GM23338 (cell line): ENCODE results near the gene TMEM178A. TPM values are rescaled to one million over a fixed set of nuclear protein-coding genes. Genes with fewer than 3 reads are reported as not detected.

Source experiments
- ATAC-seq: fragments of 200-7000 bp; cut with Tn5 transposase; 3 replicates; pipeline ENCODE4 v1.9.1; 2020
- DNase-seq: peaks from one replicate; pipeline ENCODE4 v3.0.0-alpha.2; 2015; ENCODE audit warnings: low spot score
- H2AFZ ChIP-seq: fragments of 200-600 bp; sonication (generic); 2 replicates; pipeline ENCODE4 v1.8.0; 2016; ENCODE audit warnings: antibody characterized with exemption, mild to moderate bottlenecking, moderate library complexity
- H3F3A ChIP-seq: fragments of 200-600 bp; sonication (generic); replicated peaks from 2 replicates; pipeline ENCODE4 v1.8.0; 2017; ENCODE audit warnings: antibody characterized with exemption, mixed run types, low read depth
- H3K27ac ChIP-seq: fragments of 200-600 bp; sonication (generic); 2 replicates; pipeline ENCODE4 v1.6.1; 2016; ENCODE audit warnings: low read depth
- H3K27me3 ChIP-seq: fragments of 200-600 bp; sonication (generic); 2 replicates; pipeline ENCODE4 v1.8.0; 2016; ENCODE audit warnings: mild to moderate bottlenecking, mixed run types, moderate library complexity; ENCODE audit not compliant: insufficient read depth
- H3K36me3 ChIP-seq: fragments of 200-600 bp; sonication (generic); 2 replicates; pipeline ENCODE4 v1.8.0; 2016; ENCODE audit warnings: mild to moderate bottlenecking; ENCODE audit not compliant: insufficient read depth
- H3K4me1 ChIP-seq: fragments of 200-600 bp; sonication (generic); 2 replicates; pipeline ENCODE4 v1.8.0; 2016; ENCODE audit warnings: mild to moderate bottlenecking, moderate library complexity; ENCODE audit not compliant: insufficient read depth
- H3K4me2 ChIP-seq: fragments of 200-600 bp; sonication (generic); 2 replicates; pipeline ENCODE4 v1.7.1; 2017; ENCODE audit warnings: mixed run types
- H3K4me3 ChIP-seq: fragments of 200-600 bp; sonication (generic); 2 replicates; pipeline ENCODE4 v1.6.1; 2016; ENCODE audit warnings: mixed run types
- H3K79me2 ChIP-seq: fragments of 200-600 bp; sonication (generic); replicated peaks from 2 replicates; pipeline ENCODE4 v1.8.0; 2017; ENCODE audit warnings: mild to moderate bottlenecking; ENCODE audit not compliant: insufficient read depth
- H3K9me2 ChIP-seq: fragments of 200-600 bp; sonication (generic); 2 replicates; pipeline ENCODE4 v1.8.0; 2017; ENCODE audit not compliant: insufficient read depth
- H4K20me1 ChIP-seq: fragments of 200-600 bp; sonication (generic); replicated peaks from 2 replicates; pipeline ENCODE4 v1.8.0; 2017; ENCODE audit warnings: mild to moderate bottlenecking; ENCODE audit not compliant: insufficient read depth
- H3K27ac Mint-ChIP-seq: 2 replicates; pipeline ENCODE4 v1.8.0; 2020; ENCODE audit warnings: inconsistent platforms, mild to moderate bottlenecking, moderate library complexity, mixed read lengths
- H3K27me3 Mint-ChIP-seq: 3 replicates; pipeline ENCODE4 v1.8.0; 2022; ENCODE audit warnings: low read depth, mild to moderate bottlenecking, moderate library complexity, mixed read lengths, inconsistent platforms; ENCODE audit not compliant: insufficient read depth, poor library complexity
- H3K36me3 Mint-ChIP-seq: 3 replicates; pipeline ENCODE4 v1.8.0; 2021; ENCODE audit warnings: low read depth, mild to moderate bottlenecking, inconsistent platforms, moderate library complexity, mixed read lengths
- H3K4me1 Mint-ChIP-seq: 3 replicates; pipeline ENCODE4 v1.8.0; 2020; ENCODE audit warnings: mild to moderate bottlenecking, inconsistent platforms, mixed read lengths
- H3K4me3 Mint-ChIP-seq: 3 replicates; pipeline ENCODE4 v1.8.0; 2021; ENCODE audit warnings: moderate library complexity, mild to moderate bottlenecking, inconsistent platforms, mixed read lengths
- H3K9me3 Mint-ChIP-seq: 3 replicates; pipeline ENCODE4 v1.8.0; 2020; ENCODE audit warnings: moderate library complexity, mild to moderate bottlenecking, inconsistent platforms, mixed read lengths
- CREB1 ChIP-seq: fragments of 250-450 bp; sonication (Bioruptor Pico); IDR thresholded peaks from 2 replicates; pipeline ENCODE4 v1.5.0; 2020; ENCODE audit warnings: low read depth, mild to moderate bottlenecking, moderate library complexity
- EZH2phosphoT487 ChIP-seq: fragments of 200-600 bp; sonication (generic); IDR thresholded peaks from one replicate; pipeline ENCODE4 v1.8.1; 2018; ENCODE audit warnings: antibody characterized with exemption; ENCODE audit not compliant: unreplicated experiment
- NANOG ChIP-seq: IDR thresholded peaks from 2 replicates; pipeline ENCODE4 v1.6.1; 2016; ENCODE audit warnings: antibody characterized with exemption, borderline replicate concordance
- STAT1 ChIP-seq: IDR thresholded peaks from one replicate; pipeline ENCODE4 v1.6.1; 2016; ENCODE audit warnings: antibody characterized with exemption; ENCODE audit not compliant: unreplicated experiment
- ZNF331 ChIP-seq: fragments of 250-450 bp; sonication (Bioruptor Pico); IDR thresholded peaks from 2 replicates; pipeline ENCODE4 v1.5.0; 2020; ENCODE audit warnings: low read depth, mild to moderate bottlenecking, moderate library complexity
- polyA plus RNA-seq: library from polyadenylated mRNA; unstranded; fragments of >200 nt; fragmentation: Nextera tagmentation; extraction: Ambion mirVana; gene quantifications from 2 replicates; pipeline ENCODE4 v1.2.1, GENCODE V29; 2016
- total RNA-seq: library from RNA; depleted of rRNA; stranded (reverse); fragments of >200 nt; shearing (Covaris generic); gene quantifications from 2 replicates; pipeline ENCODE4 v1.2.3, GENCODE V29; 2014
- TF ChIP-seq, protein P1 (sequence below): IDR thresholded peaks from 2 replicates; pipeline ENCODE4 v1.6.1; 2016; ENCODE audit warnings: antibody characterized with exemption
- TF ChIP-seq, protein P2 (sequence below): IDR thresholded peaks from one replicate; pipeline ENCODE4 v1.6.1; 2018; ENCODE audit warnings: antibody characterized with exemption; ENCODE audit not compliant: unreplicated experiment
- TF ChIP-seq, protein P3 (sequence below): fragments of 250-450 bp; sonication (Bioruptor Pico); IDR thresholded peaks from 2 replicates; pipeline ENCODE4 v1.5.0; 2020; ENCODE audit warnings: mild to moderate bottlenecking, moderate library complexity
- TF ChIP-seq, protein P4 (sequence below), 2 experiments: fragments of 200-600 bp in 1 of 2; sonication (generic) in 1 of 2; conservative IDR thresholded peaks; 2 replicates each; pipeline versions ENCODE4 v1.5.1 to v1.6.1; 2016 to 2017; ENCODE audit warnings: antibody characterized with exemption in 2 of 2, low read depth in 2 of 2, mild to moderate bottlenecking in 2 of 2, moderate library complexity in 1 of 2

The TMEM178A gene
- total and polyA plus RNA-seq, 2 experiments from 2014 or later = 10.3 to 12.3 TPM

DNA sequence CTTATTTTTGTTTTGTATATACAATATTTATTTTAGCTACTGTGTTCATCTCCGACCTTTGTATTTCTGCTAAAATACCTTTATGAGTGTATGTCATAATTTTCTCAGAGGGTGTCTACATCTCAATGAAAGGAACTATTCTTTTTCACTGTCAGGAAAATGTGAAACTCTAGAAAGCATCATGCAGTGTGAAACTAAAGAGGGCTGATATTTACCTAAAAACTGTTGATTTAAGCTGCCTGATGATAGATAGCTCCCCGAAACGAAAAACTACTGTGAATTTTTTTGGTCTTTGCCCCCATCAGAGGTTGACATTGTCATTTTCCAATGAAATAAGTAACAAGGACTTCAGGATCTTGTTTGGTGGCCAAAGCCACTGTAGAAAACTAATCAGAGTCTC lies 38.8 kb downstream of the TMEM178A start (continued):
- TF ChIP-seq ZNF331 (CRISPR knock-in tag) (no peak), NANOG (no peak), EZH2phosphoT487 (no peak)
- TF ChIP-seq, protein P1, sequence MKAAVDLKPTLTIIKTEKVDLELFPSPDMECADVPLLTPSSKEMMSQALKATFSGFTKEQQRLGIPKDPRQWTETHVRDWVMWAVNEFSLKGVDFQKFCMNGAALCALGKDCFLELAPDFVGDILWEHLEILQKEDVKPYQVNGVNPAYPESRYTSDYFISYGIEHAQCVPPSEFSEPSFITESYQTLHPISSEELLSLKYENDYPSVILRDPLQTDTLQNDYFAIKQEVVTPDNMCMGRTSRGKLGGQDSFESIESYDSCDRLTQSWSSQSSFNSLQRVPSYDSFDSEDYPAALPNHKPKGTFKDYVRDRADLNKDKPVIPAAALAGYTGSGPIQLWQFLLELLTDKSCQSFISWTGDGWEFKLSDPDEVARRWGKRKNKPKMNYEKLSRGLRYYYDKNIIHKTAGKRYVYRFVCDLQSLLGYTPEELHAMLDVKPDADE = no peak
- TF ChIP-seq, protein P2, sequence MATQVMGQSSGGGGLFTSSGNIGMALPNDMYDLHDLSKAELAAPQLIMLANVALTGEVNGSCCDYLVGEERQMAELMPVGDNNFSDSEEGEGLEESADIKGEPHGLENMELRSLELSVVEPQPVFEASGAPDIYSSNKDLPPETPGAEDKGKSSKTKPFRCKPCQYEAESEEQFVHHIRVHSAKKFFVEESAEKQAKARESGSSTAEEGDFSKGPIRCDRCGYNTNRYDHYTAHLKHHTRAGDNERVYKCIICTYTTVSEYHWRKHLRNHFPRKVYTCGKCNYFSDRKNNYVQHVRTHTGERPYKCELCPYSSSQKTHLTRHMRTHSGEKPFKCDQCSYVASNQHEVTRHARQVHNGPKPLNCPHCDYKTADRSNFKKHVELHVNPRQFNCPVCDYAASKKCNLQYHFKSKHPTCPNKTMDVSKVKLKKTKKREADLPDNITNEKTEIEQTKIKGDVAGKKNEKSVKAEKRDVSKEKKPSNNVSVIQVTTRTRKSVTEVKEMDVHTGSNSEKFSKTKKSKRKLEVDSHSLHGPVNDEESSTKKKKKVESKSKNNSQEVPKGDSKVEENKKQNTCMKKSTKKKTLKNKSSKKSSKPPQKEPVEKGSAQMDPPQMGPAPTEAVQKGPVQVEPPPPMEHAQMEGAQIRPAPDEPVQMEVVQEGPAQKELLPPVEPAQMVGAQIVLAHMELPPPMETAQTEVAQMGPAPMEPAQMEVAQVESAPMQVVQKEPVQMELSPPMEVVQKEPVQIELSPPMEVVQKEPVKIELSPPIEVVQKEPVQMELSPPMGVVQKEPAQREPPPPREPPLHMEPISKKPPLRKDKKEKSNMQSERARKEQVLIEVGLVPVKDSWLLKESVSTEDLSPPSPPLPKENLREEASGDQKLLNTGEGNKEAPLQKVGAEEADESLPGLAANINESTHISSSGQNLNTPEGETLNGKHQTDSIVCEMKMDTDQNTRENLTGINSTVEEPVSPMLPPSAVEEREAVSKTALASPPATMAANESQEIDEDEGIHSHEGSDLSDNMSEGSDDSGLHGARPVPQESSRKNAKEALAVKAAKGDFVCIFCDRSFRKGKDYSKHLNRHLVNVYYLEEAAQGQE = no peak

DNA sequence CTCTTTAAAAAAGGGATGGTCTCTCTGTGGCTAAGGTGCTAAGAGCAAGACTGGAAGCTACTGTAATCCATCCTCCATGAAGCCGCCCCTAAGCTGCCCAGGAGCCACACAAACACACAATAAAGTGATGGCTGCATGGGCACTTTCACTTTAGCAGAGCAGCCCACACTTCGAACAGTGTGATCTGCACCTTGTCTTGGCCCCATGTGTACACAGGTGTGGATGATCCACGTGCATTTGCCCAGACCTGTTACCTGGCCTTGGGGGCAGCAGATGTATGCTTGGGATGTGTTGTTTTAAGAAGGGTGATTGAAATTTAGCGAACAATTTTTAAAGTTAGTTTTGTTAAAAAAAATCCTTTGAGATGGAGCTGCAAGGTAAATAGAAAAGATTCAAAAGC lies 39.9 kb downstream of the TMEM178A start:
- Histone ChIP-seq H2AFZ (no peak overlapping the region), H4K20me1 (no peaks in the 10 kb centered on the region), H3K36me3 (peaks cover 6% of the 10 kb centered on the region; the same call in 1 of the 2 replicates), H3K27ac (no peak overlapping the region), H3K4me3 (no peak overlapping the region), H3K27me3 (no peaks in the 10 kb centered on the region), H3K79me2 (no peaks in the 10 kb centered on the region), H3K4me2 (no peak overlapping the region), H3K9me2 (no peaks in the 10 kb centered on the region), H3K4me1 (no peaks in the 10 kb centered on the region), H3F3A (no peaks in the 10 kb centered on the region)
- ATAC-seq (no peak), DNase-seq (no peak)
- Mint-ChIP-seq H3K4me3 (no peak overlapping the region), H3K4me1 (no peaks in the 10 kb centered on the region; the same call in 2 of the 3 replicates), H3K9me3 (peaks cover 19% of the 10 kb centered on the region), H3K27ac (no peak overlapping the region), H3K36me3 (peaks cover 22% of the 10 kb centered on the region), H3K27me3 (peaks cover 3% of the 10 kb centered on the region)
- TF ChIP-seq ZNF331 (CRISPR knock-in tag) (no peak), CREB1 (CRISPR knock-in tag) (no peak), STAT1 (no peak)
- TF ChIP-seq, protein P2 = no peak
- TF ChIP-seq, protein P3, sequence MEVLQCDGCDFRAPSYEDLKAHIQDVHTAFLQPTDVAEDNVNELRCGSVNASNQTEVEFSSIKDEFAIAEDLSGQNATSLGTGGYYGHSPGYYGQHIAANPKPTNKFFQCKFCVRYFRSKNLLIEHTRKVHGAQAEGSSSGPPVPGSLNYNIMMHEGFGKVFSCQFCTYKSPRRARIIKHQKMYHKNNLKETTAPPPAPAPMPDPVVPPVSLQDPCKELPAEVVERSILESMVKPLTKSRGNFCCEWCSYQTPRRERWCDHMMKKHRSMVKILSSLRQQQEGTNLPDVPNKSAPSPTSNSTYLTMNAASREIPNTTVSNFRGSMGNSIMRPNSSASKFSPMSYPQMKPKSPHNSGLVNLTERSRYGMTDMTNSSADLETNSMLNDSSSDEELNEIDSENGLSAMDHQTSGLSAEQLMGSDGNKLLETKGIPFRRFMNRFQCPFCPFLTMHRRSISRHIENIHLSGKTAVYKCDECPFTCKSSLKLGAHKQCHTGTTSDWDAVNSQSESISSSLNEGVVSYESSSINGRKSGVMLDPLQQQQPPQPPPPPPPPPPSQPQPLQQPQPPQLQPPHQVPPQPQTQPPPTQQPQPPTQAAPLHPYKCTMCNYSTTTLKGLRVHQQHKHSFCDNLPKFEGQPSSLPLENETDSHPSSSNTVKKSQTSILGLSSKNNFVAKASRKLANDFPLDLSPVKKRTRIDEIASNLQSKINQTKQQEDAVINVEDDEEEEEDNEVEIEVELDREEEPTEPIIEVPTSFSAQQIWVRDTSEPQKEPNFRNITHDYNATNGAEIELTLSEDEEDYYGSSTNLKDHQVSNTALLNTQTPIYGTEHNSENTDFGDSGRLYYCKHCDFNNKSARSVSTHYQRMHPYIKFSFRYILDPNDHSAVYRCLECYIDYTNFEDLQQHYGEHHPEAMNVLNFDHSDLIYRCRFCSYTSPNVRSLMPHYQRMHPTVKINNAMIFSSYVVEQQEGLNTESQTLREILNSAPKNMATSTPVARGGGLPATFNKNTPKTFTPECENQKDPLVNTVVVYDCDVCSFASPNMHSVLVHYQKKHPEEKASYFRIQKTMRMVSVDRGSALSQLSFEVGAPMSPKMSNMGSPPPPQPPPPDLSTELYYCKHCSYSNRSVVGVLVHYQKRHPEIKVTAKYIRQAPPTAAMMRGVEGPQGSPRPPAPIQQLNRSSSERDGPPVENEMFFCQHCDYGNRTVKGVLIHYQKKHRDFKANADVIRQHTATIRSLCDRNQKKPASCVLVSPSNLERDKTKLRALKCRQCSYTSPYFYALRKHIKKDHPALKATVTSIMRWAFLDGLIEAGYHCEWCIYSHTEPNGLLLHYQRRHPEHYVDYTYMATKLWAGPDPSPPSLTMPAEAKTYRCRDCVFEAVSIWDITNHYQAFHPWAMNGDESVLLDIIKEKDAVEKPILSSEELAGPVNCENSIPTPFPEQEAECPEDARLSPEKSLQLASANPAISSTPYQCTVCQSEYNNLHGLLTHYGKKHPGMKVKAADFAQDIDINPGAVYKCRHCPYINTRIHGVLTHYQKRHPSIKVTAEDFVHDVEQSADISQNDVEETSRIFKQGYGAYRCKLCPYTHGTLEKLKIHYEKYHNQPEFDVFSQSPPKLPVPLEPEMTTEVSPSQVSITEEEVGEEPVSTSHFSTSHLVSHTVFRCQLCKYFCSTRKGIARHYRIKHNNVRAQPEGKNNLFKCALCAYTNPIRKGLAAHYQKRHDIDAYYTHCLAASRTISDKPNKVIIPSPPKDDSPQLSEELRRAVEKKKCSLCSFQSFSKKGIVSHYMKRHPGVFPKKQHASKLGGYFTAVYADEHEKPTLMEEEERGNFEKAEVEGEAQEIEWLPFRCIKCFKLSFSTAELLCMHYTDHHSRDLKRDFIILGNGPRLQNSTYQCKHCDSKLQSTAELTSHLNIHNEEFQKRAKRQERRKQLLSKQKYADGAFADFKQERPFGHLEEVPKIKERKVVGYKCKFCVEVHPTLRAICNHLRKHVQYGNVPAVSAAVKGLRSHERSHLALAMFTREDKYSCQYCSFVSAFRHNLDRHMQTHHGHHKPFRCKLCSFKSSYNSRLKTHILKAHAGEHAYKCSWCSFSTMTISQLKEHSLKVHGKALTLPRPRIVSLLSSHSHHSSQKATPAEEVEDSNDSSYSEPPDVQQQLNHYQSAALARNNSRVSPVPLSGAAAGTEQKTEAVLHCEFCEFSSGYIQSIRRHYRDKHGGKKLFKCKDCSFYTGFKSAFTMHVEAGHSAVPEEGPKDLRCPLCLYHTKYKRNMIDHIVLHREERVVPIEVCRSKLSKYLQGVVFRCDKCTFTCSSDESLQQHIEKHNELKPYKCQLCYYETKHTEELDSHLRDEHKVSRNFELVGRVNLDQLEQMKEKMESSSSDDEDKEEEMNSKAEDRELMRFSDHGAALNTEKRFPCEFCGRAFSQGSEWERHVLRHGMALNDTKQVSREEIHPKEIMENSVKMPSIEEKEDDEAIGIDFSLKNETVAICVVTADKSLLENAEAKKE = no peak
- TF ChIP-seq, protein P4, sequence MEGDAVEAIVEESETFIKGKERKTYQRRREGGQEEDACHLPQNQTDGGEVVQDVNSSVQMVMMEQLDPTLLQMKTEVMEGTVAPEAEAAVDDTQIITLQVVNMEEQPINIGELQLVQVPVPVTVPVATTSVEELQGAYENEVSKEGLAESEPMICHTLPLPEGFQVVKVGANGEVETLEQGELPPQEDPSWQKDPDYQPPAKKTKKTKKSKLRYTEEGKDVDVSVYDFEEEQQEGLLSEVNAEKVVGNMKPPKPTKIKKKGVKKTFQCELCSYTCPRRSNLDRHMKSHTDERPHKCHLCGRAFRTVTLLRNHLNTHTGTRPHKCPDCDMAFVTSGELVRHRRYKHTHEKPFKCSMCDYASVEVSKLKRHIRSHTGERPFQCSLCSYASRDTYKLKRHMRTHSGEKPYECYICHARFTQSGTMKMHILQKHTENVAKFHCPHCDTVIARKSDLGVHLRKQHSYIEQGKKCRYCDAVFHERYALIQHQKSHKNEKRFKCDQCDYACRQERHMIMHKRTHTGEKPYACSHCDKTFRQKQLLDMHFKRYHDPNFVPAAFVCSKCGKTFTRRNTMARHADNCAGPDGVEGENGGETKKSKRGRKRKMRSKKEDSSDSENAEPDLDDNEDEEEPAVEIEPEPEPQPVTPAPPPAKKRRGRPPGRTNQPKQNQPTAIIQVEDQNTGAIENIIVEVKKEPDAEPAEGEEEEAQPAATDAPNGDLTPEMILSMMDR (conservative IDR thresholded peaks at IDR 0.05; ENCODE audit: low read depth in 2 of 2) = no peak
